ENCODE data around the gene SPNS2. TPM values are rescaled to one million over a fixed set of nuclear protein-coding genes. Genes with fewer than 3 reads are reported as not detected.

SPNS2 gene
- total and polyA plus RNA-seq, 2 experiments from 2014 or later, result 1.7 to 2.3 TPM

DNA sequence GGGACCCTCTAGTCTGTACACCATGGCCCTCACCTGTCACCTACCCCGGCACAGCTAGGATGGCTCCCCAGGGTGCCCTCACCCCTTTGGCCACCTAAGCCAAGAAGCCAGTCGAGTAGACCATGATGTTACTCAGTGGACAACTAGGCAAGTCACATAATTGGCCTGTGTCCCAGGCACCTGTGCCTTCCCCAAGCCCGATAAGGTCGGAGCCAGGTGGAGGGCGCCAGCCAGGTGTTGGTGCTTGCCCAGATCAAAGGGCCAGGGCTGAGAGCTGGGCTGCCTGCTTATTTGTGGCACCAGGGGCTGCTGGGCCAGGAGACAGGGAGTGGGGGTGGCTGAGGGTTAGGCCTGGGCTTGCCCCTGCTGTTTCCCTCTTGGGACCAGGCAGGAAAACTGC lies 16.8 kb downstream of the SPNS2 start:
- Histone ChIP-seq H3K4me3 (no peak overlapping the region), H2AFZ (no peak overlapping the region), H3K9me2 (ENCODE audit: insufficient read depth) (no peaks in the 10 kb centered on the region), H3K4me1 (ENCODE audit: insufficient read depth) (no peaks in the 10 kb centered on the region), H3K4me2 (no peak overlapping the region), H3K27ac (ENCODE audit: low read depth) (no peak overlapping the region), H4K20me1 (replicated peaks; ENCODE audit: insufficient read depth) (no peaks in the 10 kb centered on the region), H3K27me3 (ENCODE audit: insufficient read depth) (no peaks in the 10 kb centered on the region), H3F3A (replicated peaks; ENCODE audit: low read depth) (no peaks in the 10 kb centered on the region), H3K79me2 (replicated peaks; ENCODE audit: insufficient read depth) (no peaks in the 10 kb centered on the region), H3K36me3 (ENCODE audit: insufficient read depth) (no peaks in the 10 kb centered on the region)
- H3K4me1 Mint-ChIP-seq, result peaks cover 7% of the 10 kb centered on the region
- DNase-seq (ENCODE audit: low spot score) (no peak), ATAC-seq (no peak)
- no peak overlapping the region for H3K27ac Mint-ChIP-seq
- no peak overlapping the region for H3K4me3 Mint-ChIP-seq
- peaks cover 13% of the 10 kb centered on the region for H3K27me3 Mint-ChIP-seq (ENCODE audit: insufficient read depth, low read depth, poor library complexity)
- no peaks in the 10 kb centered on the region; the same call in 2 of the 3 replicates for H3K36me3 Mint-ChIP-seq (ENCODE audit: low read depth)
- TF ChIP-seq POLR2AphosphoS5 (IDR thresholded peaks at IDR 0.05; ENCODE audit: low read depth) (no peak), ETS1 (IDR thresholded peaks at IDR 0.05) (no peak), JUNB (IDR thresholded peaks at IDR 0.05; ENCODE audit: unreplicated experiment) (no peak), EZH2 (IDR thresholded peaks at IDR 0.05; ENCODE audit: low read depth, unreplicated experiment) (no peak), ZNF462 (CRISPR knock-in tag; IDR thresholded peaks at IDR 0.05) (no peak), STAT1 (IDR thresholded peaks at IDR 0.05; ENCODE audit: unreplicated experiment) (no peak), ZNF114 (CRISPR knock-in tag; IDR thresholded peaks at IDR 0.05) (no peak), CREB1 (CRISPR knock-in tag; IDR thresholded peaks at IDR 0.05; ENCODE audit: low read depth) (no peak)
- TF ChIP-seq, protein P1, sequence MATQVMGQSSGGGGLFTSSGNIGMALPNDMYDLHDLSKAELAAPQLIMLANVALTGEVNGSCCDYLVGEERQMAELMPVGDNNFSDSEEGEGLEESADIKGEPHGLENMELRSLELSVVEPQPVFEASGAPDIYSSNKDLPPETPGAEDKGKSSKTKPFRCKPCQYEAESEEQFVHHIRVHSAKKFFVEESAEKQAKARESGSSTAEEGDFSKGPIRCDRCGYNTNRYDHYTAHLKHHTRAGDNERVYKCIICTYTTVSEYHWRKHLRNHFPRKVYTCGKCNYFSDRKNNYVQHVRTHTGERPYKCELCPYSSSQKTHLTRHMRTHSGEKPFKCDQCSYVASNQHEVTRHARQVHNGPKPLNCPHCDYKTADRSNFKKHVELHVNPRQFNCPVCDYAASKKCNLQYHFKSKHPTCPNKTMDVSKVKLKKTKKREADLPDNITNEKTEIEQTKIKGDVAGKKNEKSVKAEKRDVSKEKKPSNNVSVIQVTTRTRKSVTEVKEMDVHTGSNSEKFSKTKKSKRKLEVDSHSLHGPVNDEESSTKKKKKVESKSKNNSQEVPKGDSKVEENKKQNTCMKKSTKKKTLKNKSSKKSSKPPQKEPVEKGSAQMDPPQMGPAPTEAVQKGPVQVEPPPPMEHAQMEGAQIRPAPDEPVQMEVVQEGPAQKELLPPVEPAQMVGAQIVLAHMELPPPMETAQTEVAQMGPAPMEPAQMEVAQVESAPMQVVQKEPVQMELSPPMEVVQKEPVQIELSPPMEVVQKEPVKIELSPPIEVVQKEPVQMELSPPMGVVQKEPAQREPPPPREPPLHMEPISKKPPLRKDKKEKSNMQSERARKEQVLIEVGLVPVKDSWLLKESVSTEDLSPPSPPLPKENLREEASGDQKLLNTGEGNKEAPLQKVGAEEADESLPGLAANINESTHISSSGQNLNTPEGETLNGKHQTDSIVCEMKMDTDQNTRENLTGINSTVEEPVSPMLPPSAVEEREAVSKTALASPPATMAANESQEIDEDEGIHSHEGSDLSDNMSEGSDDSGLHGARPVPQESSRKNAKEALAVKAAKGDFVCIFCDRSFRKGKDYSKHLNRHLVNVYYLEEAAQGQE (IDR thresholded peaks at IDR 0.05; ENCODE audit: unreplicated experiment), result no peak
- H3K9me3 Mint-ChIP-seq, result no peaks in the 10 kb centered on the region

Data from GM23338 (cell line).